ENCODE measurements around the gene OGDH. TPM values are rescaled to one million over a fixed set of nuclear protein-coding genes. Genes with fewer than 3 reads are reported as not detected.
A peak's percentile ranks its signal among the peaks of the same experiment; 100 is the strongest.

Gene OGDH
- total and polyA plus RNA-seq, 2 of the 13 experiments (the other 11 are each of a cell fraction or from before 2014, with no cell fraction given) = 17.4 to 25.4 TPM

GRCh38 chr7:44573464-44574286 lies 32.8 kb upstream of the OGDH start, which contains the start of gene DDX56 (continued):
- TF ChIP-seq ZNF562 (CRISPR knock-in tag; IDR thresholded peaks at IDR 0.05; ENCODE audit: borderline replicate concordance) (no peak), ARID4A (CRISPR knock-in tag; IDR thresholded peaks at IDR 0.05; ENCODE audit: borderline replicate concordance) (peak; percentile 86), PREB (CRISPR knock-in tag; IDR thresholded peaks at IDR 0.05) (no peak), AKAP8 (CRISPR knock-in tag; IDR thresholded peaks at IDR 0.05) (peak; percentile 86), THAP9 (CRISPR knock-in tag; IDR thresholded peaks at IDR 0.05; ENCODE audit: borderline replicate concordance) (peak; percentile 94), GFI1 (CRISPR knock-in tag; IDR thresholded peaks at IDR 0.05; ENCODE audit: borderline replicate concordance) (peak; percentile 85), CSRNP2 (CRISPR knock-in tag; conservative IDR thresholded peaks at IDR 0.05; ENCODE audit: low read depth) (no peak), E2F5 (CRISPR knock-in tag; conservative IDR thresholded peaks at IDR 0.05) (0 out of 2 replicates have a peak, but pooled peaks have one; percentile 14), POGZ (CRISPR knock-in tag; IDR thresholded peaks at IDR 0.05) (no peak), ZNF616 (CRISPR knock-in tag; IDR thresholded peaks at IDR 0.05; ENCODE audit: low read depth) (peak; percentile 95; the same call in 1 of the 2 replicates), RBAK (CRISPR knock-in tag; IDR thresholded peaks at IDR 0.05) (no peak), ZSCAN21 (CRISPR knock-in tag; IDR thresholded peaks at IDR 0.05; ENCODE audit: borderline replicate concordance) (peak; percentile 94), KDM3A (CRISPR knock-in tag; IDR thresholded peaks at IDR 0.05; ENCODE audit: low read depth) (peak; percentile 79; the same call in 1 of the 2 replicates), ZNF33B (CRISPR knock-in tag; IDR thresholded peaks at IDR 0.05) (peak; percentile 66; the same call in 1 of the 2 replicates), MIER3 (CRISPR knock-in tag; IDR thresholded peaks at IDR 0.05; ENCODE audit: borderline replicate concordance) (peak; percentile 52; the same call in 1 of the 2 replicates), CAMTA2 (CRISPR knock-in tag; IDR thresholded peaks at IDR 0.05; ENCODE audit: borderline replicate concordance) (no peak), ZNF468 (CRISPR knock-in tag; IDR thresholded peaks at IDR 0.05) (peak; percentile 54; the same call in 1 of the 2 replicates)
